ENCODE data around the gene STK32B. TPM values are rescaled to one million over a fixed set of nuclear protein-coding genes. Genes with fewer than 3 reads are reported as not detected.

Gene STK32B
- total RNA-seq, 1 donor from 2014 or later = 46.9 TPM

DNA sequence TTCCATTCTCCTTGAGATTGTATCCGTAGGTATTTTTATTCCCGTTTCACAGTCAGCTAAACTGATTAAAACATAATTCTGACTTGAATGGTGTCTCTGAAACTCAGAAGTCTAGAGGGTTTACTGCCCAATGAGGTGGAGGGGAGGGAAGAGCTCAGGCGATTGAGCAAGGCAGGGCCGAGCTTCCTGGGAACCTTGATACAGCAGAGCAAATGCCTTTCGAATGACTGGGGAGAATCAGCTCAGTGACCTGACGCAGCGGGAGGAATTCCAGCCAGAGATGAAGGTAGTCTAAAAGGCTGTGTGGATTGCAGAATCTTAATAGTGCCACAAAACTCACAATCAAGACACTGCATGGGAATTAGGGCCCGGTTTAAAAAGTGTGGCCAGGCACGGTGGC, 423.5 kb downstream of the STK32B start:
- no peak overlapping the region for H3K27ac Mint-ChIP-seq (ENCODE audit: unreplicated experiment)
- no peaks in the 10 kb centered on the region for H3K9me3 Mint-ChIP-seq (ENCODE audit: unreplicated experiment)
- TF ChIP-seq, protein P1, sequence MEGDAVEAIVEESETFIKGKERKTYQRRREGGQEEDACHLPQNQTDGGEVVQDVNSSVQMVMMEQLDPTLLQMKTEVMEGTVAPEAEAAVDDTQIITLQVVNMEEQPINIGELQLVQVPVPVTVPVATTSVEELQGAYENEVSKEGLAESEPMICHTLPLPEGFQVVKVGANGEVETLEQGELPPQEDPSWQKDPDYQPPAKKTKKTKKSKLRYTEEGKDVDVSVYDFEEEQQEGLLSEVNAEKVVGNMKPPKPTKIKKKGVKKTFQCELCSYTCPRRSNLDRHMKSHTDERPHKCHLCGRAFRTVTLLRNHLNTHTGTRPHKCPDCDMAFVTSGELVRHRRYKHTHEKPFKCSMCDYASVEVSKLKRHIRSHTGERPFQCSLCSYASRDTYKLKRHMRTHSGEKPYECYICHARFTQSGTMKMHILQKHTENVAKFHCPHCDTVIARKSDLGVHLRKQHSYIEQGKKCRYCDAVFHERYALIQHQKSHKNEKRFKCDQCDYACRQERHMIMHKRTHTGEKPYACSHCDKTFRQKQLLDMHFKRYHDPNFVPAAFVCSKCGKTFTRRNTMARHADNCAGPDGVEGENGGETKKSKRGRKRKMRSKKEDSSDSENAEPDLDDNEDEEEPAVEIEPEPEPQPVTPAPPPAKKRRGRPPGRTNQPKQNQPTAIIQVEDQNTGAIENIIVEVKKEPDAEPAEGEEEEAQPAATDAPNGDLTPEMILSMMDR (IDR thresholded peaks at IDR 0.05) = no peak
- no peaks in the 10 kb centered on the region for H3K27me3 Mint-ChIP-seq (ENCODE audit: unreplicated experiment)
- DNase-seq (ENCODE audit: extremely low spot score, unreplicated experiment) = no peak
- no peak overlapping the region for H3K4me3 Mint-ChIP-seq (ENCODE audit: unreplicated experiment)
- peaks cover 25% of the 10 kb centered on the region for H3K36me3 Mint-ChIP-seq (ENCODE audit: unreplicated experiment)
- no peaks in the 10 kb centered on the region for H3K4me1 Mint-ChIP-seq (ENCODE audit: unreplicated experiment)

DNA sequence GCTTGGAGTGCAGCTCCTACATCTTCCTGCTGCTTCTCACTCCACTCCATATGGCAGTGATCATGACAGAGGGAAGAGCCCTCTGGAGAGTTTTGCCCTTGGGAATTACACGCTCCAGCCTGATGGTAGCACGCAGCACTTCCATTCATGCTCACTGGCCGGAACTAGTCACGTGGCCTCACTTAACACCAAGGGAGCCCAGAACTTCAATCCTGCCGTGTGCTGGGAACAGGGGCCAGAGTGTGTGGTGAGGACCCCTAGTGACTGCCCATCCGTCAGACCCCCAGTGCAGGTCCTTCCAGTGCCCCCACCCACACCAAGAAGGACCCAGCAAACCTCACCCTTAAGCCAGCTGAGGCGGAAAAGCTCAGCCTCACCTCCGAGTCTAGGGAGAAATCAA, 426.3 kb downstream of the STK32B start:
- H3K36me3 Mint-ChIP-seq (ENCODE audit: unreplicated experiment) = peaks cover 31% of the 10 kb centered on the region
- no peak overlapping the region for H3K27ac Mint-ChIP-seq (ENCODE audit: unreplicated experiment)
- no peaks in the 10 kb centered on the region for H3K4me1 Mint-ChIP-seq (ENCODE audit: unreplicated experiment)
- H3K9me3 Mint-ChIP-seq (ENCODE audit: unreplicated experiment) = no peaks in the 10 kb centered on the region
- TF ChIP-seq, protein P1 (IDR thresholded peaks at IDR 0.05) = no peak
- no peak for DNase-seq (ENCODE audit: extremely low spot score, unreplicated experiment)
- H3K4me3 Mint-ChIP-seq (ENCODE audit: unreplicated experiment) = no peak overlapping the region
- H3K27me3 Mint-ChIP-seq (ENCODE audit: unreplicated experiment) = no peaks in the 10 kb centered on the region

DNA sequence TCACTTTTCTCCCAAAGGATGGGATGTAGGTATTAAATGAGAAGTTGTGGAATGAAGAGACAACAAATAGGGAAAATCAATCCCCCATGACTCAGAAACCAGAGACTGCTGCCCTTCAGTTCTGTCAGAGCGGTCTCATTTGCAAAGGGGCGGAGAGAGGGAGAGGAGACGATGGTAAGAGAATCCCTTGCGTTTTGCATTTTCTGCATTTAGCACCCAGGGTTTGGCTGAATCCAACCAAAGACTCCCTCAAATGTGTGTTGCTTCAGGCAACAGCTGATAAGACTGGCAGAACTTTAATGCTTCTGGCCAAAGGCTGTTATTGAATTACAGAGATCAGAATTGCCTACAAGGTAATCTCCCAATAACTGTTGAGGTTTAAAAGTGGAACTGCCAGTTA, 426.9 kb downstream of the STK32B start:
- Mint-ChIP-seq H3K4me1 (ENCODE audit: unreplicated experiment) (no peaks in the 10 kb centered on the region), H3K36me3 (ENCODE audit: unreplicated experiment) (peaks cover 31% of the 10 kb centered on the region), H3K4me3 (ENCODE audit: unreplicated experiment) (no peak overlapping the region), H3K27ac (ENCODE audit: unreplicated experiment) (no peak overlapping the region), H3K9me3 (ENCODE audit: unreplicated experiment) (no peaks in the 10 kb centered on the region), H3K27me3 (ENCODE audit: unreplicated experiment) (no peaks in the 10 kb centered on the region)
- TF ChIP-seq, protein P1 (IDR thresholded peaks at IDR 0.05) = no peak
- no peak for DNase-seq (ENCODE audit: extremely low spot score, unreplicated experiment)

DNA sequence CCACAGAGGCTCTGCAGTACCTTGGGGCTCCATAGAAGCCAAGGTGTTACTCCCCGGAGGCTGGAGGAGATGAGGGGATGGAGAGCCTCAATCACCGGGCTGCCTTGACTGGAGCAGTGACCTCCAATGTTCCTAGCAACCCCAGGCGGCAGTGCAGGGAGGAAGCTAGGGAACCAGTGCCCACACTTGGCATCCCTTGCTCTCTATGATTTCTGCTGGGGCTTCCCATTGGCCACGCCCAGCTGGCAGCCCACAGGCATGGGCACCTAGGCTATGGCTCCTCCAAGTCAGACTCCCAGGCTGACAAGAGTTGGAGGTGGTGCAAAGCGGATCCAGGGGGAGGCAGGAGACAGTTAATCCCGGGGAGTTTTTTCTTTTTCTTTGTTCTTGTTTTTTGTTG, 427.4 kb downstream of the STK32B start:
- no peaks in the 10 kb centered on the region for H3K4me1 Mint-ChIP-seq (ENCODE audit: unreplicated experiment)
- H3K4me3 Mint-ChIP-seq (ENCODE audit: unreplicated experiment) = no peak overlapping the region
- no peak overlapping the region for H3K27ac Mint-ChIP-seq (ENCODE audit: unreplicated experiment)
- peaks cover 33% of the 10 kb centered on the region for H3K36me3 Mint-ChIP-seq (ENCODE audit: unreplicated experiment)
- TF ChIP-seq, protein P1 (IDR thresholded peaks at IDR 0.05) = no peak
- DNase-seq (ENCODE audit: extremely low spot score, unreplicated experiment) = no peak
- H3K27me3 Mint-ChIP-seq (ENCODE audit: unreplicated experiment) = no peaks in the 10 kb centered on the region
- H3K9me3 Mint-ChIP-seq (ENCODE audit: unreplicated experiment) = peaks cover 4% of the 10 kb centered on the region

DNA sequence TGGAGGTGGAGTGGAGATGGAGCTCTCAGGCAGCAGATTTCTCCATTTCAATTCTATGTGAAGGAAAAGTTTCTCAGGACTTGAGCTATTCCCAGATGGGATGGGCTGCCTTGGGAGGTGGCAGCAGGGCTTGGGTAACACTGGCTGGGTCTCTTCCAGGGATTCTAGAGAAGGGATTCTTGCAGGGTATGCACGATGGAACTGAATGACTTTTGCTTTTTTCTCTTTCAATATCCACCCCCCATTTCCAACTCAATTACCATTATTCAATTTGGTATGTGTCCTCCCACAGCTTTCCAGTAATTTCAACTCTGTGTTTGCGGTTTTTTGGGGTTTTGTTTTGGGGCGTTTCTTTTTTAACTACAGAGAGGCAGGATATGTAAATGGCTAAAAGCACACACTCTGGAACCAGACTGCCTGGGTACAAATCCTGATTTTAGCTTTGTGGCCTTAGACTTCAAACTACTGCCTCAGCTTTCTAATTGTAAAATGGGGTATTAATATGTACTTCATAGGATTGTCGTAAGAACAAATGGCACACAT, 428.3 kb downstream of the STK32B start:
- Mint-ChIP-seq H3K27ac (ENCODE audit: unreplicated experiment) (no peak overlapping the region), H3K4me3 (ENCODE audit: unreplicated experiment) (no peak overlapping the region), H3K4me1 (ENCODE audit: unreplicated experiment) (no peaks in the 10 kb centered on the region), H3K27me3 (ENCODE audit: unreplicated experiment) (no peaks in the 10 kb centered on the region), H3K36me3 (ENCODE audit: unreplicated experiment) (peaks cover 38% of the 10 kb centered on the region), H3K9me3 (ENCODE audit: unreplicated experiment) (peaks cover 6% of the 10 kb centered on the region)
- TF ChIP-seq, protein P1 (IDR thresholded peaks at IDR 0.05) = no peak
- DNase-seq (ENCODE audit: extremely low spot score, unreplicated experiment) = no peak
